H1 (cell line): ENCODE data around the gene OPRD1. TPM values are rescaled to one million over a fixed set of nuclear protein-coding genes. Genes with fewer than 3 reads are reported as not detected.

Experiments
- CTCF ChIA-PET: fragments of 300-600 bp; sonication (Branson Sonifier 250); formaldehyde crosslinking; loops from one replicate; lab custom pipeline; 2021; ENCODE audit not compliant: partially characterized antibody; lab: Charles Lee
- POLR2A ChIA-PET: fragments of 300-600 bp; sonication (Branson Sonifier 250); formaldehyde crosslinking; loops from one replicate; lab custom pipeline; 2021; ENCODE audit warnings: inconsistent platforms; ENCODE audit not compliant: partially characterized antibody; lab: Charles Lee
- DNase-seq, 2 experiments: peaks; one replicate each; pipeline versions ENCODE4 v3.0.0 to v3.0.0-alpha.2; 2010 to 2022; ENCODE audit warnings: low spot score in 2 of 2, low read depth in 1 of 2, mixed read lengths in 1 of 2
- FAIRE-seq: peaks from 2 replicates; lab custom pipeline; 2011; peaks lifted over from hg19 to GRCh38; lab: Jason Lieb, UNC
- H2AFZ ChIP-seq: 2 replicates; pipeline ENCODE4 v1.8.1; 2012; ENCODE audit warnings: low read length, inconsistent platforms
- H2AK5ac ChIP-seq: 2 replicates; pipeline ENCODE4 v1.6.1; 2013; ENCODE audit warnings: low read depth, low read length
- H2BK120ac ChIP-seq: replicated peaks from 2 replicates; pipeline ENCODE3; 2013; ENCODE audit warnings: low read depth, low read length, inconsistent platforms
- H2BK12ac ChIP-seq: 2 replicates; pipeline ENCODE4 v1.6.1; 2013; ENCODE audit warnings: low read depth, low read length
- H2BK15ac ChIP-seq: 2 replicates; pipeline ENCODE4 v1.6.1; 2013; ENCODE audit warnings: low read length
- H2BK20ac ChIP-seq: 2 replicates; pipeline ENCODE4 v1.6.1; 2013; ENCODE audit warnings: low read length
- H2BK5ac ChIP-seq: 2 replicates; pipeline ENCODE4 v1.6.1; 2013; ENCODE audit warnings: low read depth, low read length
- H3K14ac ChIP-seq: 2 replicates; pipeline ENCODE4 v1.6.1; 2013; ENCODE audit warnings: inconsistent platforms; ENCODE audit not compliant: insufficient read length
- H3K18ac ChIP-seq: 2 replicates; pipeline ENCODE4 v1.6.1; 2013; ENCODE audit warnings: low read length; ENCODE audit errors: extremely low read depth
- H3K23ac ChIP-seq: 2 replicates; pipeline ENCODE4 v1.6.1; 2013; ENCODE audit warnings: inconsistent platforms; ENCODE audit not compliant: insufficient read length
- H3K23me2 ChIP-seq: 2 replicates; pipeline ENCODE4 v1.6.1; 2013; ENCODE audit warnings: low read depth, low read length
- H3K27ac ChIP-seq: 2 replicates; pipeline ENCODE4 v1.6.1; 2011; ENCODE audit warnings: low read depth, low read length, inconsistent platforms
- H3K27me3 ChIP-seq, 4 experiments: replicated peaks in 1 of 4; 1 replicate in 1 of 4; 2 replicates in 3 of 4; pipeline versions ENCODE4 v1.6.1 to v1.8.1; 2011 to 2013; ENCODE audit warnings: low read length in 3 of 4, mild to moderate bottlenecking in 3 of 4, inconsistent platforms in 2 of 4, mixed read lengths in 2 of 4, moderate library complexity in 1 of 4; ENCODE audit not compliant: control insufficient read depth in 3 of 4, insufficient read depth in 3 of 4; ENCODE audit errors: extremely low read depth in 1 of 4
- H3K36me3 ChIP-seq, 4 experiments: 2 replicates each; pipeline versions ENCODE4 v1.6.1 to v1.8.1; 2011 to 2013; ENCODE audit warnings: mild to moderate bottlenecking in 4 of 4, low read length in 3 of 4, moderate library complexity in 2 of 4, control low read depth in 1 of 4, inconsistent platforms in 1 of 4; ENCODE audit not compliant: insufficient read depth in 4 of 4, control insufficient read depth in 2 of 4
- H3K4ac ChIP-seq: replicated peaks from 2 replicates; pipeline ENCODE3; 2013; ENCODE audit warnings: low read length, low read depth, mixed read lengths, inconsistent platforms; ENCODE audit not compliant: insufficient read length
- H3K4me1 ChIP-seq, 4 experiments: replicated peaks in 1 of 4; 1 replicate in 1 of 4; 2 replicates in 3 of 4; pipeline versions ENCODE4 v1.6.1 to v1.8.1; 2011 to 2013; ENCODE audit warnings: low read length in 3 of 4, inconsistent platforms in 2 of 4, mixed read lengths in 1 of 4; ENCODE audit not compliant: insufficient read depth in 4 of 4, control insufficient read depth in 3 of 4
- H3K4me2 ChIP-seq, 2 experiments: 2 replicates each; pipeline versions ENCODE4 v1.6.1 to v1.8.1; 2011 to 2013; ENCODE audit warnings: low read depth in 2 of 2, low read length in 2 of 2, control low read depth in 1 of 2, inconsistent platforms in 1 of 2, mild to moderate bottlenecking in 1 of 2; ENCODE audit not compliant: insufficient read depth in 1 of 2
- H3K4me3 ChIP-seq, 4 experiments: fragments of 200-600, 300-600 bp in 1 of 4; sonication (generic), shearing (Covaris generic), sonication (Bioruptor Twin) in 1 of 4; 2 replicates each; pipeline versions ENCODE4 v1.5.1 to v1.8.1; 2011 to 2016; ENCODE audit warnings: low read length in 4 of 4, low read depth in 3 of 4, control low read depth in 2 of 4, inconsistent platforms in 2 of 4, mild to moderate bottlenecking in 2 of 4, mixed read lengths in 1 of 4, moderate library complexity in 1 of 4; ENCODE audit not compliant: insufficient read depth in 2 of 4; ENCODE audit errors: extremely low read depth in 1 of 4
- H3K56ac ChIP-seq: replicated peaks from 2 replicates; pipeline ENCODE3; 2013; ENCODE audit warnings: low read depth, mild to moderate bottlenecking, mixed read lengths, low read length, inconsistent platforms; ENCODE audit not compliant: insufficient read length
- H3K79me1 ChIP-seq: 2 replicates; pipeline ENCODE4 v1.6.1; 2013; ENCODE audit warnings: low read depth, low read length, control low read depth
- H3K79me2 ChIP-seq, 2 experiments: 2 replicates each; pipeline versions ENCODE4 v1.6.1 to v1.8.1; 2012 to 2013; ENCODE audit warnings: low read length in 2 of 2, mild to moderate bottlenecking in 2 of 2, inconsistent platforms in 1 of 2; ENCODE audit not compliant: insufficient read depth in 2 of 2, control insufficient read depth in 1 of 2
- H3K9ac ChIP-seq, 4 experiments: replicated peaks in 1 of 4; 1 replicate in 1 of 4; 2 replicates in 3 of 4; pipeline versions ENCODE4 v1.6.1 to v1.8.1; 2011 to 2013; ENCODE audit warnings: low read depth in 3 of 4, low read length in 3 of 4, control low read depth in 2 of 4, mild to moderate bottlenecking in 2 of 4, moderate library complexity in 2 of 4, inconsistent platforms in 1 of 4; ENCODE audit errors: extremely low read depth in 1 of 4
- H3K9me3 ChIP-seq, 2 experiments: 2 replicates each; pipeline versions ENCODE4 v1.6.1 to v1.8.1; 2012 to 2013; ENCODE audit warnings: mild to moderate bottlenecking in 2 of 2, moderate library complexity in 2 of 2, control low read depth in 1 of 2, inconsistent platforms in 1 of 2, low read depth in 1 of 2, low read length in 1 of 2, mixed read lengths in 1 of 2; ENCODE audit not compliant: insufficient read depth in 2 of 2
- H4K20me1 ChIP-seq, 2 experiments: replicated peaks in 1 of 2; 2 replicates each; pipeline versions ENCODE3 to v1.8.1; 2011 to 2013; ENCODE audit warnings: inconsistent platforms in 2 of 2, low read length in 2 of 2, mild to moderate bottlenecking in 1 of 2; ENCODE audit not compliant: insufficient read depth in 2 of 2, control insufficient read depth in 1 of 2
- H4K5ac ChIP-seq: 2 replicates; pipeline ENCODE4 v1.6.1; 2013; ENCODE audit warnings: low read length, low read depth, mixed read lengths, inconsistent platforms; ENCODE audit not compliant: insufficient read length
- H4K8ac ChIP-seq: 2 replicates; pipeline ENCODE4 v1.8.0; 2013; ENCODE audit warnings: mild to moderate bottlenecking, moderate library complexity, low read length, inconsistent platforms; ENCODE audit not compliant: insufficient read depth; ENCODE audit errors: extremely low read depth
- H4K91ac ChIP-seq: replicated peaks from 2 replicates; pipeline ENCODE3; 2013; ENCODE audit warnings: low read length, mixed read lengths, inconsistent platforms; ENCODE audit not compliant: insufficient read length
- BCL11A ChIP-seq, 2 experiments: IDR thresholded peaks; one replicate each; pipeline ENCODE4 v1.6.1; 2011; ENCODE audit warnings: low read depth in 2 of 2, low read length in 2 of 2, mild to moderate bottlenecking in 2 of 2
- CBX5 ChIP-seq: fragments of 300-800, 300-1000 bp; sonication (generic); IDR thresholded peaks from 2 replicates; pipeline ENCODE4 v1.7.1; 2016; ENCODE audit warnings: antibody characterized with exemption, low read length, low read depth
- CEBPB ChIP-seq: IDR thresholded peaks from 2 replicates; pipeline ENCODE4 v1.6.1; 2012; ENCODE audit warnings: low read depth, low read length
- CHD2 ChIP-seq: IDR thresholded peaks from 2 replicates; pipeline ENCODE4 v1.6.1; 2012; ENCODE audit warnings: low read length, improper control_type of control experiment
- CTBP2 ChIP-seq: IDR thresholded peaks from 2 replicates; pipeline ENCODE4 v1.7.0; 2011; ENCODE audit warnings: borderline replicate concordance, mild to moderate bottlenecking, moderate library complexity, mixed read lengths, low read length; ENCODE audit not compliant: insufficient read depth, insufficient read length
- EGR1 ChIP-seq: IDR thresholded peaks from 2 replicates; pipeline ENCODE4 v1.6.1; 2011; ENCODE audit warnings: low read depth, low read length, borderline replicate concordance
- HDAC2 ChIP-seq, 2 experiments: fragments of 300-600 bp in 1 of 2; sonication (generic) in 1 of 2; IDR thresholded peaks; 2 replicates each; pipeline ENCODE4 v1.6.1; 2011 to 2012; ENCODE audit warnings: low read depth in 2 of 2, low read length in 2 of 2, mild to moderate bottlenecking in 2 of 2, moderate library complexity in 2 of 2, borderline replicate concordance in 1 of 2, inconsistent platforms in 1 of 2
- JUND ChIP-seq: IDR thresholded peaks from 2 replicates; pipeline ENCODE4 v1.6.1; 2011; ENCODE audit warnings: mild to moderate bottlenecking, improper control_type of control experiment, low read length
- NANOG ChIP-seq: IDR thresholded peaks from 2 replicates; pipeline ENCODE4 v1.6.1; 2011; ENCODE audit warnings: low read length, low read depth, mild to moderate bottlenecking, inconsistent platforms; ENCODE audit not compliant: insufficient read depth, poor library complexity, severe bottlenecking
- RNF2 ChIP-seq: fragments of 200-900, 300-1000 bp; sonication (generic); IDR thresholded peaks from 2 replicates; pipeline ENCODE4 v1.7.1; 2016; ENCODE audit warnings: borderline replicate concordance, low read depth, mild to moderate bottlenecking, antibody characterized with exemption, low read length; ENCODE audit not compliant: poor library complexity, severe bottlenecking; ENCODE audit errors: missing control alignments
- SAP30 ChIP-seq: fragments of 300-600 bp; sonication (generic); IDR thresholded peaks from 2 replicates; pipeline ENCODE4 v1.7.1; 2012; ENCODE audit warnings: low read length, moderate library complexity, mild to moderate bottlenecking, inconsistent platforms; ENCODE audit not compliant: insufficient read depth, insufficient replicate concordance
- ZNF274 ChIP-seq: IDR thresholded peaks from 2 replicates; pipeline ENCODE4 v1.7.0; 2012; ENCODE audit warnings: low read length, borderline replicate concordance; ENCODE audit errors: extremely low read depth
- WGBS, 2 experiments: shearing (Covaris generic) in 1 of 2; methylation state at CpG; one replicate each; pipeline versions ENCODE4 v1.1.6 to v1.1.7; 2013 to 2015; ENCODE audit warnings: low lambda C conversion rate in 2 of 2, mixed read lengths in 2 of 2, inconsistent platforms in 1 of 2, low coverage in 1 of 2, missing lambda C conversion rate in 1 of 2; ENCODE audit not compliant: insufficient replicate concordance in 2 of 2, insufficient coverage in 1 of 2, insufficient read length in 1 of 2; ENCODE audit errors: extremely low coverage in 1 of 2, missing lambda C conversion rate in 1 of 2; 5-methylcytosine and 5-hydroxymethylcytosine counted together
- polyA plus RNA-seq, 7 experiments: library from polyadenylated mRNA; depleted of rRNA in 3 of 7; stranded (reverse) in 5 of 7; unstranded in 2 of 7; fragments of >200 nt in 5 of 7; fragments of 200-250 nt in 2 of 7; gene quantifications; 1 replicate in 5 of 7; 2 replicates in 1 of 7; 4 replicates in 1 of 7; pipeline versions ENCODE4 v1.2.1 to v1.2.3, GENCODE V29; 2011 to 2013; ENCODE audit warnings: missing spikeins in 2 of 7, mixed read lengths in 2 of 7
- total RNA-seq: library from RNA; stranded (reverse); fragmentation: NEBNext Ultra II Directional; extraction: Animal tissue kit (Norgen Biotek cat#: 25700); gene quantifications from 2 replicates; pipeline ENCODE4 v1.2.1, GENCODE V29; 2021
- TF ChIP-seq, protein P1 (sequence below): IDR thresholded peaks from 2 replicates; pipeline ENCODE4 v1.6.1; 2012; ENCODE audit warnings: inconsistent platforms

OPRD1 gene
- total and polyA plus RNA-seq, 2 of the 8 experiments (the other 6 are each of a cell fraction or from before 2014, with no cell fraction given) = 2.6 to 3.7 TPM

DNA sequence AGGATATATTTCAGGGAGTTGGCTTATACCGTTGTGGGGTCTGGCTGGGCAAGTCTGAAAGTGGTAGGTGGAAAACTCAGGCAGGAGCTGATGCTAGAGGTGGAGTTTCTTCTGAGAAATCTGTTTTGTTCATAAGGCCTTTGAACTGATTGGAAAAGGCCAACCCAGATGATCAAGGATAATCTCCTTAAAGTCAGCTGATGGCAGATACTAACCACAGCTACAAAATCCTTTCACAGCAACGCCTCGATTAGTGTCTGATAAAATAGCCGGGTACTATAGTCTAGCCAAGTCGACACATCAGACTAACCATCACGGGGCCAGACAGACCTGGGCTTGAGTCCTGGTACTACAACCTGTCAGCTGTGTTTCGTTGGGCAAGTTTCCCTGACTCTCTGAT is 21.4 kb downstream of the OPRD1 start:
- no peak overlapping the region for H3K4me2 ChIP-seq
- H4K91ac ChIP-seq = no peak overlapping the region
- H3K36me3 ChIP-seq = no peaks in the 10 kb centered on the region
- 88% methylated on average over 7 of the region's 7 CpGs; no CpG with 5 or more reads in 1 of the 2 experiments for WGBS, 2 experiments
- H3K18ac ChIP-seq = no peak overlapping the region
- no peak overlapping the region for H2AFZ ChIP-seq
- no peak overlapping the region for H2BK15ac ChIP-seq
- H3K79me1 ChIP-seq = no peaks in the 10 kb centered on the region; the same call in 1 of the 2 replicates
- H3K23ac ChIP-seq = no peak overlapping the region
- H2AK5ac ChIP-seq = no peak overlapping the region; the same call in 1 of the 2 replicates
- POLR2A ChIA-PET = interaction anchor here (1.1 to 1.3 kb wide), 2 partner anchors 14 to 33 kb away, joined by 3 to 4 read pairs; no protein-coding TSS in a partner anchor
- H2BK5ac ChIP-seq = no peak overlapping the region
- H4K5ac ChIP-seq = no peak overlapping the region
- DNase-seq (no peak), FAIRE-seq (no peak)
- H3K27ac ChIP-seq = no peak overlapping the region
- no peak overlapping the region for H2BK120ac ChIP-seq
- H3K4ac ChIP-seq = no peak overlapping the region
- H3K4me3 ChIP-seq = no peak overlapping the region
- CTCF ChIA-PET = interaction anchor here (0.5 to 2.9 kb wide), 4 partner anchors 9 to 345 kb away, joined by 3 to 20 read pairs (median 6); no protein-coding TSS in a partner anchor
- H2BK20ac ChIP-seq = no peak overlapping the region
- H3K56ac ChIP-seq = no peak overlapping the region
- H3K9me3 ChIP-seq = no peaks in the 10 kb centered on the region
- no peaks in the 10 kb centered on the region for H3K79me2 ChIP-seq
- no peaks in the 10 kb centered on the region for H4K20me1 ChIP-seq
- no peaks in the 10 kb centered on the region for H3K23me2 ChIP-seq
- no peak overlapping the region for H4K8ac ChIP-seq
- H3K27me3 ChIP-seq = no peaks in the 10 kb centered on the region
- H3K14ac ChIP-seq = no peak overlapping the region
- H3K9ac ChIP-seq = no peak overlapping the region
- peaks cover 0 to 2% (median 0%) of the 10 kb centered on the region in 4 experiments; a peak in 3 of 7 replicates for H3K4me1 ChIP-seq
- no peak overlapping the region for H2BK12ac ChIP-seq
- TF ChIP-seq, protein P1, sequence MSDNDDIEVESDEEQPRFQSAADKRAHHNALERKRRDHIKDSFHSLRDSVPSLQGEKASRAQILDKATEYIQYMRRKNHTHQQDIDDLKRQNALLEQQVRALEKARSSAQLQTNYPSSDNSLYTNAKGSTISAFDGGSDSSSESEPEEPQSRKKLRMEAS = no peak
- no peak for TF ChIP-seq CBX5
- no peak for TF ChIP-seq JUND
- no peak for TF ChIP-seq CEBPB
- TF ChIP-seq EGR1 = no peak
- TF ChIP-seq RNF2 = no peak
- no peak for TF ChIP-seq BCL11A (IDR thresholded peaks at IDR 0.05; ENCODE audit: low read depth in 2 of 2, low read length in 2 of 2)
- TF ChIP-seq ZNF274 = no peak
- no peak for TF ChIP-seq CHD2
- no peak for TF ChIP-seq CTBP2
- no peak for TF ChIP-seq HDAC2 (IDR thresholded peaks at IDR 0.05; ENCODE audit: borderline replicate concordance in 1 of 2, low read depth in 2 of 2, low read length in 2 of 2)
- no peak for TF ChIP-seq SAP30
- TF ChIP-seq NANOG = no peak
